Keratinocyte (primary cell): ENCODE results near the gene STK32C. TPM values are rescaled to one million over a fixed set of nuclear protein-coding genes. Genes with fewer than 3 reads are reported as not detected.

Source experiments
- DNase-seq: peaks from one replicate; pipeline ENCODE4 v3.0.0-alpha.2; 2011; ENCODE audit warnings: low read depth, missing footprints, low spot score
- FAIRE-seq: peaks from 2 replicates; lab custom pipeline; 2011; peaks lifted over from hg19 to GRCh38; lab: Jason Lieb, UNC
- H2AFZ ChIP-seq: 2 replicates; pipeline ENCODE4 v1.6.0; 2012; ENCODE audit warnings: low read length, control low read depth, inconsistent platforms; ENCODE audit not compliant: control insufficient read depth
- H3K27ac ChIP-seq: 2 replicates; pipeline ENCODE4 v1.5.1; 2011; ENCODE audit warnings: low read length; ENCODE audit not compliant: control insufficient read depth, insufficient read depth
- H3K27me3 ChIP-seq: 3 replicates; pipeline ENCODE4 v1.6.0; 2011; ENCODE audit warnings: low read length; ENCODE audit not compliant: control insufficient read depth, insufficient read depth; ENCODE audit errors: extremely low read depth
- H3K36me3 ChIP-seq, 2 experiments: 2 replicates in 1 of 2; 3 replicates in 1 of 2; pipeline ENCODE4 v1.5.1; 2011; ENCODE audit warnings: low read length in 2 of 2, mild to moderate bottlenecking in 1 of 2; ENCODE audit not compliant: control insufficient read depth in 2 of 2, insufficient read depth in 2 of 2; ENCODE audit errors: extremely low read depth in 1 of 2
- H3K4me1 ChIP-seq: 3 replicates; pipeline ENCODE4 v1.5.1; 2011; ENCODE audit warnings: low read length; ENCODE audit not compliant: control insufficient read depth, insufficient read depth; ENCODE audit errors: extremely low read depth
- H3K4me2 ChIP-seq: 3 replicates; pipeline ENCODE4 v1.6.0; 2011; ENCODE audit warnings: low read depth, low read length; ENCODE audit not compliant: control insufficient read depth, insufficient read depth; ENCODE audit errors: extremely low read depth
- H3K4me3 ChIP-seq, 3 experiments: fragments of 200-600 bp in 1 of 3; sonication (generic) in 1 of 3; 2 replicates in 2 of 3; 3 replicates in 1 of 3; pipeline ENCODE4 v1.5.1; 2011 to 2016; ENCODE audit warnings: low read length in 3 of 3, mild to moderate bottlenecking in 3 of 3, control low read depth in 2 of 3, inconsistent platforms in 1 of 3, low read depth in 1 of 3, mixed read lengths in 1 of 3, mixed run types in 1 of 3, moderate library complexity in 1 of 3; ENCODE audit not compliant: control insufficient read depth in 2 of 3, insufficient read depth in 2 of 3; ENCODE audit errors: extremely low read depth in 1 of 3
- H3K79me2 ChIP-seq: 2 replicates; pipeline ENCODE4 v1.6.0; 2012; ENCODE audit warnings: low read length; ENCODE audit not compliant: control insufficient read depth, insufficient read depth
- H3K9ac ChIP-seq: 3 replicates; pipeline ENCODE4 v1.6.0; 2011; ENCODE audit warnings: low read length; ENCODE audit not compliant: control insufficient read depth, insufficient read depth; ENCODE audit errors: extremely low read depth
- H3K9me1 ChIP-seq: 3 replicates; pipeline ENCODE4 v1.6.0; 2011; ENCODE audit warnings: low read length; ENCODE audit not compliant: control insufficient read depth, insufficient read depth; ENCODE audit errors: extremely low read depth
- H3K9me3 ChIP-seq: 2 replicates; pipeline ENCODE4 v1.5.1; 2012; ENCODE audit warnings: low read depth, low read length; ENCODE audit not compliant: control insufficient read depth
- H4K20me1 ChIP-seq: 3 replicates; pipeline ENCODE4 v1.6.0; 2011; ENCODE audit warnings: low read length; ENCODE audit not compliant: control insufficient read depth, insufficient read depth; ENCODE audit errors: extremely low read depth
- EZH2 ChIP-seq: IDR thresholded peaks from one replicate; pipeline ENCODE4 v1.6.1; 2012; ENCODE audit warnings: inconsistent platforms, mild to moderate bottlenecking, low read length, moderate library complexity
- dilution Hi-C: fragments of 300-500 bp; cut with MboI; formaldehyde crosslinking; loops from one replicate; pipeline ENCODE4 v1.7.0; 2020; ENCODE audit warnings: low sequenced_read_pairs; ENCODE audit not compliant: extremely low pct_ligation_motif_present
- polyA plus RNA-seq, 5 experiments: library from polyadenylated mRNA; depleted of rRNA in 3 of 5; stranded (reverse) in 3 of 5; stranded (forward) in 1 of 5; unstranded in 1 of 5; fragments of >200 nt; gene quantifications; 1 replicate in 1 of 5; 2 replicates in 3 of 5; 3 replicates in 1 of 5; pipeline versions ENCODE4 v1.2.1 to v1.2.3, GENCODE V29; 2011 to 2012; ENCODE audit warnings: missing spikeins in 2 of 5, low read depth in 1 of 5, low replicate concordance in 1 of 5
- TF ChIP-seq, protein P1 (sequence below), 3 experiments: IDR thresholded peaks in 1 of 3; conservative IDR thresholded peaks in 1 of 3; optimal IDR thresholded peaks in 1 of 3; 2 replicates in 2 of 3; 3 replicates in 1 of 3; pipeline versions ENCODE3 to v1.5.1; 2011; ENCODE audit warnings: low read length in 3 of 3, mild to moderate bottlenecking in 3 of 3, moderate library complexity in 2 of 3, control low read depth in 1 of 3, inconsistent platforms in 1 of 3; ENCODE audit not compliant: insufficient read depth in 2 of 3; ENCODE audit errors: extremely low read depth in 1 of 3

STK32C gene
- polyA plus RNA-seq, 1 donor (not counting 4 experiments of a cell fraction or from before 2014, with no cell fraction given), result 4.1 TPM

- Histone ChIP-seq H3K9me3 (no peaks in the 10 kb centered on the region), H3K27me3 (no peaks in the 10 kb centered on the region), H3K4me3 (no peak overlapping the region), H3K9me1 (no peaks in the 10 kb centered on the region), H3K36me3 (no peaks in the 10 kb centered on the region), H3K9ac (no peak overlapping the region), H3K4me1 (no peaks in the 10 kb centered on the region), H4K20me1 (no peaks in the 10 kb centered on the region), H3K79me2 (no peaks in the 10 kb centered on the region), H2AFZ (no peak overlapping the region), H3K27ac (no peak overlapping the region), H3K4me2 (no peak overlapping the region)
- no peak for TF ChIP-seq EZH2
- TF ChIP-seq, protein P1, sequence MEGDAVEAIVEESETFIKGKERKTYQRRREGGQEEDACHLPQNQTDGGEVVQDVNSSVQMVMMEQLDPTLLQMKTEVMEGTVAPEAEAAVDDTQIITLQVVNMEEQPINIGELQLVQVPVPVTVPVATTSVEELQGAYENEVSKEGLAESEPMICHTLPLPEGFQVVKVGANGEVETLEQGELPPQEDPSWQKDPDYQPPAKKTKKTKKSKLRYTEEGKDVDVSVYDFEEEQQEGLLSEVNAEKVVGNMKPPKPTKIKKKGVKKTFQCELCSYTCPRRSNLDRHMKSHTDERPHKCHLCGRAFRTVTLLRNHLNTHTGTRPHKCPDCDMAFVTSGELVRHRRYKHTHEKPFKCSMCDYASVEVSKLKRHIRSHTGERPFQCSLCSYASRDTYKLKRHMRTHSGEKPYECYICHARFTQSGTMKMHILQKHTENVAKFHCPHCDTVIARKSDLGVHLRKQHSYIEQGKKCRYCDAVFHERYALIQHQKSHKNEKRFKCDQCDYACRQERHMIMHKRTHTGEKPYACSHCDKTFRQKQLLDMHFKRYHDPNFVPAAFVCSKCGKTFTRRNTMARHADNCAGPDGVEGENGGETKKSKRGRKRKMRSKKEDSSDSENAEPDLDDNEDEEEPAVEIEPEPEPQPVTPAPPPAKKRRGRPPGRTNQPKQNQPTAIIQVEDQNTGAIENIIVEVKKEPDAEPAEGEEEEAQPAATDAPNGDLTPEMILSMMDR (optimal IDR thresholded peaks at IDR 0.05 in 1 of 3, IDR thresholded peaks at IDR 0.05 in 1 of 3, conservative IDR thresholded peaks at IDR 0.05 in 1 of 3; ENCODE audit: extremely low read depth in 1 of 3, insufficient read depth in 2 of 3, low read length in 3 of 3), result no peak
- dilution Hi-C loops, result no loop called here
- no peak for FAIRE-seq
- no peak for DNase-seq
Measured at GRCh38 chr10:132298038-132298881, 9.5 kb downstream of the STK32C start.

GRCh38 chr10:132297526-132297925 lies 10.2 kb downstream of the STK32C start:
- dilution Hi-C loops, result no loop called here
- FAIRE-seq, result no peak
- TF ChIP-seq, protein P1 (optimal IDR thresholded peaks at IDR 0.05 in 1 of 3, IDR thresholded peaks at IDR 0.05 in 1 of 3, conservative IDR thresholded peaks at IDR 0.05 in 1 of 3; ENCODE audit: extremely low read depth in 1 of 3, insufficient read depth in 2 of 3, low read length in 3 of 3), result no peak
- TF ChIP-seq EZH2, result no peak

More at GRCh38 chr10:132297526-132297925, 10.2 kb downstream of the STK32C start:
- H3K27ac ChIP-seq, result no peak overlapping the region
- no peaks in the 10 kb centered on the region for H4K20me1 ChIP-seq
- H3K79me2 ChIP-seq, result no peaks in the 10 kb centered on the region
- no peaks in the 10 kb centered on the region for H3K9me3 ChIP-seq
- H3K4me1 ChIP-seq, result no peaks in the 10 kb centered on the region
- H3K27me3 ChIP-seq, result no peaks in the 10 kb centered on the region
- no peak overlapping the region for H3K9ac ChIP-seq
- H2AFZ ChIP-seq, result no peak overlapping the region
- no peaks in the 10 kb centered on the region for H3K9me1 ChIP-seq
- no peak overlapping the region for H3K4me2 ChIP-seq
- no peak for DNase-seq
- no peak overlapping the region for H3K4me3 ChIP-seq
- H3K36me3 ChIP-seq, result no peaks in the 10 kb centered on the region
